HPDE6-E6E7 (cell line): Measurements from ENCODE around the gene USP11.

Experiments used
- DNase-seq: peaks from one replicate; pipeline ENCODE4 v3.0.0; 2011; ENCODE audit warnings: missing footprints; ENCODE audit errors: extremely low spot score

Gene USP11

DNA sequence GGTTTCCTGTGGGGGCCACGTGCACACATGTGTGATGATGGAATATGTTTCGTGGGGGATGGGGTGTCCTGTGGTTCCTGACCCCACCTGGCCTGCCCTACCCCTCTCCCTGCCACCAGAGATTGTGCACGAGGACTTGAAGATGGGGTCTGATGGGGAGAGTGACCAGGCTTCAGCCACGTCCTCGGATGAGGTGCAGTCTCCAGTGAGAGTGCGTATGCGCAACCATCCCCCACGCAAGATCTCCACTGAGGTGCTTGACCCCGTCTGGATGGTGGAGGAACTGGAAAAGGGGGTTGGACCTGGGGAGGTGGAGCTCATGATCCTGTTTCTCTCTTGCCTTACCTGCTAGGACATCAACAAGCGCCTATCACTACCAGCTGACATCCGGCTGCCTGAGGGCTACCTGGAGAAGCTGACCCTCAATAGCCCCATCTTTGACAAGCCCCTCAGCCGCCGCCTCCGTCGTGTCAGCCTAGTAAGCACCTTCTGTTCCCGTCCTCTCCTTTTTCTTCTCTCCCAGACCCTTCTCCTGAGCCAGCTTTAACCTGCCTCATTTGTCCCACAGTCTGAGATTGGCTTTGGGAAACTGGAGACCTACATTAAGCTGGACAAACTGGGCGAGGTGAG is 8.4 kb upstream of the USP11 start:
- DNase-seq, result no peak

GRCh38 chrX:47224896-47225290 is 7.9 kb upstream of the USP11 start:
- no peak for DNase-seq

- no peak for DNase-seq
These were observed 6.7 kb upstream of the USP11 start for GRCh38 chrX:47226071-47226470.

GRCh38 chrX:47226531-47227333 is 6.1 kb upstream of the USP11 start:
- DNase-seq, result no peak

GRCh38 chrX:47227334-47227583 is 5.5 kb upstream of the USP11 start:
- DNase-seq, result no peak

DNA sequence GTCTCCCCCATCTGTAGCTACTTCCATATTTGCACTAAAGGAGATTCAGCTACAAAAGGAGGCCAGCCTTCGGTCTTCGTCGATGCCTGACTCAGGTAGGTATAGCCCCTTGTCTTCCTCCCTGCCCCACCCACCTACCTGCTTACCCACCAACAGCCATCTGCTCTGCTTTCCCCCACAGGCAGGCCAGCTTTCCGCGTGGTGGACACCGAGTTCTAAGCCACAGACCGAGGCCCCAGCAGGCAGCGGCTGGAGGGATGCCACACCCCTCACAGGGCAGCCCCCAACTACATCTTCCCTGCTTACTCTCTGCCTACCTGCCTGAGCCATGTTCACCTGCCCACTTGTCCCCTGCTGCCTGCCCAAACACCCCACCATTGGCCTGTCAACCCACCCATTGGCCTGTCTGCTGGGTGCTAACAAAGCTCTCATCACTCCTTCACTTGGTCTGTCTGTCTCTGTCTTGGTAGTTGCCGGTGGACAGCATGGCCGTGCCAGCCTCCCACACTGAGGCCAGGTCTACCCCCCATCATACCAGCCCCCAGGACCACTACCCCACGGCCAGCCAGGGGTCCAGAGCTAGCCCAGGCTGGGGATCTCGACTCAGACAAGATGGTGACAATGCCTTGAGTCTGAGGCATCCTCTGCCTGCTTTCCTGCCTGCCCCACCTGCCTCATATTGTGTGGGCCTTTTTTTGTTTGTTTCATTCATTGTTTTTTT is 4.1 kb upstream of the USP11 start:
- DNase-seq, result no peak

DNA sequence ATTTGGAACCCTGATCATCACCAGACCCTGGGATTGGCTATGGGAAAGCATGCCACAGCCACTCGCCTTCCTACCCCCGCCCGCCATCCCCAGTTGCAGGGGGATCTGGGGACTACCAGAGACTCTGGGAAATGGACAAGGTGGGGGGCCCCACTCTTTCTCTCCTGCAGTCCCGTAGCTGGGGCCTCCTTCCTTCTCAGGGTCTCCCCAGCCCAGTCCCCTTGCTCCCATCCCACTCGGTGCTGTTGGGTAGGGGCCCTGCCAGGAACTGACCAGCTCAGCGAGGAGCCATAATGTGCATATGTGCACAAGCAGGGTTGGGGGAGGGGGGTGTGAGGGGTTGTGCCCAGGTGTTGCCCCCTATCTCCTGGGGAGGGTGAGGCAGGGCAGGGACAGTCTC is 3.4 kb upstream of the USP11 start:
- DNase-seq, result no peak

GRCh38 chrX:47230136-47230868 is 2.5 kb upstream of the USP11 start:
- no peak for DNase-seq

- no peak for DNase-seq
These were observed 1.6 kb upstream of the USP11 start for GRCh38 chrX:47231167-47231566.

DNA sequence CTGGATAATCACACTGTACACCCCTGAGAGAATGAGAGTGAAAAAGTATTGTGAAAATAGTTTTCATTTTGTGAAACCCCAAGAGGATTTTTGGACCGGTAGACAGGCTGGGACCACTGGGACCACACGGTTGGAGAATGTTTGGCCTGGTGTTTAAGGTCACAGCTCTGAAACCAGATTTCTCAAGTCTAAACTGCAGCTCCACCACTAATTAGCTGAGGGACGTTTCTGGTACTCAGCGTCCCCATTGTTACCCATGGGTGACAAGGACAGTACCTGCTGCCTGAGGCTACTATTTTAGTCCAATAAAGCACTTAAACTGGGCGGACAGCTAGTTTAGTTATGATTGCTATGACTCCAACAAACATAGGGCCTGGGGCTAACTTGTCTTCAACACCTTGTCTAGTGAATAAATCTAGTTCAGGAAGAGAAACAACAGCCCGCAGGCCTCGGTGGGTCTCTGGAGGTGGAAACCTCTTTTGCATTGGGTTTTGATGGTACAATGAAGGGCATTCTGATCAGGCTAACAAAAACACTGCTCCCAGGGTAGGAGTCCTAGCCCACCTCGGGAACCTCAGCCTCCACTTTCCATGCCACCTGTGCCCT is 509 bp upstream of the USP11 start:
- no peak for DNase-seq

DNA sequence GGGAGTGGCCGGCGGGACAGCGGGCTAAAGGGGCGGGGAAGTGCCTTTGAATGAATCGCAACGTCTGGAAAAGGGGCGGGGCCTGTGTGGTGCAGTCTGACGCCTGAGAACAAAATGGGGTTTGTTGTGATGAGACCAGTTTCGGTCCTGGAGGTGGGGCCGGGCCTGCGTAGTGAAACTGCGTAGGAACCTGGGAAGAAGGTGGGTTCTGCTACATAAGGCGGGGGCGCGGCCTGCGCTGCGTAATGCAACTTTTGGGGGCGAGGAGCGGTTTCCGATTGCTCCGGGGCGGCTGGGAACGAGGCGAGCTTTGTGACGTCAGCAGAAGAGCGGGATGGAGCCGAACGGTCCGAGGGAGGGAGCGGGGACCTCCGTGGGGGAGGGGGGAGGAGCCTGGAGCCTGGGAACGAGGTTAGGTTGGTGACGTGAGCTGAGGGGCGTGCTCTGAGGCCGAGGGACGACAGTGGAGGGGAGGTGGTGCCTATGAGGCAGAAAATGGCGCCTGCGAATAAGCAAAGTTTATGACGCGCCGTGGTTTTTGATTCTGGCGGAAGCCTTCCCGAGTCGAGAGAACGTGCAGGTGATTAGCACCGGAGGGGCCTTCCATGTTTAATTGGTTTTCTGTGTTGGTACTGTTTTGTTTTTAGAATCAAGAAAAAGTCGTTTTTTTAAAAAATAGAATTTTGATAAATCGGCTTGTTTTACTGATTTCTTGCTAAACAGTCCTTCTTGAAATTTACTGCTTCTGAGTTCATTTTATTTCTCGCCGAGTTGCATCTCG is 714 bp downstream of the USP11 start:
- DNase-seq, result peak; percentile 64

DNA sequence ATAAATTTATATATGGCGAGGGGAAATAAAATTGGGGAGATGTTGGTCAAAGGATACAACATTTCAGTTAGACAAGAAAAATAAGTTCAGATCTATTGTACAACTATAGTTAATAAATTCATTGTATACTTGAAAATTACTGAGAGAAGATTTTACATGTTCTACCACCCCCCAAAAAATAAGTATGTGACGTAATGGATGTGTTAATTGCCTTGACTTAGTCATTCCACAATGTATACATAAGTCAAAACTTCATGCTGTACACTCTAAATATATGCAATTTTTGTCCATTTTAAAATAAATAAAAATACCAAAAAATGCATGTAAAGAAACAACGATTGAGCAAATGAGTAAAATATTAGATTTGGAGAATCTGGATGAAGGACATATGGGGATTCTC is 1.8 kb downstream of the USP11 start:
- no peak for DNase-seq

DNA sequence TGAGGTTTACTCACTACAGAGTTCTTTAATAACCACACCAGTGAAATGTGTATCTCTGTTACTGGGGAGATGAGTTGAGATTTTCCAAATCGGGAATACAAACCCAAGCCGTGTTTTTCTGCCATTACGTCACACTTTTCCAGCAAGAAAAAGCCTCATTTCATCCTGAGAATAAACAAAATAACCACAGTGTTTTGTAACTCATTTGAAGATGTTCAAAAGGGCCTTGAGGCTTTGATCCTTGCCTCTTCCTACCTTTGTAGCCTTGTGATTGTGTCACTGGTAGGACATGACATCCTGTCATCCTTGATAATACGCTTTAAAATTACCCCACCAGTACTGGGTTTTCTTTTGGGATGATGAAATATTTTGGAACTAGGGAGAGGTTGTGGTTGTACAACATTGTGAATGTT is 2.9 kb downstream of the USP11 start:
- no peak for DNase-seq

DNA sequence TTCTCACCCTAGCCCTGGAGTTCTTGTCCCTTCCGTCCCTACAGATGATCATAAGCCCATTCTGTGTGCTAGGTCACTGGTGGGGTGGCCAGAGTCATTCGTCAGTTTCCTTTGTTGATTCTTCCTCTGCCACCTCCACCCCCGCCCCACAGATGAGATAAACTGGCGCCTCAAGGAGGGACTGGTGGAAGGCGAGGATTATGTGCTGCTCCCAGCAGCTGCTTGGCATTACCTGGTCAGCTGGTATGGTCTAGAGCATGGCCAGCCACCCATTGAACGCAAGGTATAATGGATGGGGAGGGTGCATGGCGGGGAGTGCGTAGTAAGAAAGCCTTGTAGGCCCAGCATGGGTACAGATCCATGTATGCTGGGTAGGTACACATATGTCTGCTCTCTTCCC is 6.4 kb downstream of the USP11 start:
- DNase-seq, result no peak

GRCh38 chrX:47239898-47240545 is 7.2 kb downstream of the USP11 start:
- DNase-seq, result no peak

GRCh38 chrX:47240619-47241018 is 7.8 kb downstream of the USP11 start:
- DNase-seq, result no peak

DNA sequence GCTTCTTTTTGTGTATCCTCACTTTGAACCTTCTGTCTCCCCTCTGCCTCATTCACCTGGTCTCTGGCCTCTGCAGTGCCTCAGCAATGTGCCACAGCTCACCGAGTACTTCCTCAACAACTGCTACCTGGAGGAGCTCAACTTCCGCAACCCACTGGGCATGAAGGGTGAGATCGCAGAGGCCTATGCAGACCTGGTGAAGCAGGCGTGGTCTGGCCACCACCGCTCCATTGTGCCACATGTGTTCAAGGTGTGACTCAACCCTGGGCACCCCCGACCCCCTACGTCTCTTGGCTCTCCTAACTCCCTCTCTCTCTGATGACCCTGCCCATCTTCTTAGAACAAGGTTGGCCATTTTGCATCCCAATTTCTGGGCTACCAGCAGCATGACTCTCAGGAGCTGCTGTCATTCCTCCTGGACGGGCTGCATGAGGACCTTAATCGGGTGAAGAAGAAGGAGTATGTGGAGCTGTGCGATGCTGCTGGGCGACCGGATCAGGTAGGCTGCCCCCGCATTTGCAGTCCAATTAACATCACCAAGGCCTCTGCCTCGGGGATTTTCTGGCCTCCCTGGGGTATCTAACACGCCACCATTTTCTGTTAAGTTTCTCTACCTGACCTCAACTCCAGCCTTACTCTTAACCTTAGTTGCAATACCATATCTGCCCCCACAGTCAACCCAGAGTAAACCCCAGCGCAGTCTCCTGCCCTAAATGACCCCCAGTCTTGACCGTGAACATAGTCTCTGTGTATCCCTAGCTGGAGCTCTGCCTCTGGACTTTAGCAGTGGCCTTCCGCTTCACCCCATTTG is 8.6 kb downstream of the USP11 start:
- no peak for DNase-seq

GRCh38 chrX:47242321-47242720 is 9.5 kb downstream of the USP11 start:
- no peak for DNase-seq

DNA sequence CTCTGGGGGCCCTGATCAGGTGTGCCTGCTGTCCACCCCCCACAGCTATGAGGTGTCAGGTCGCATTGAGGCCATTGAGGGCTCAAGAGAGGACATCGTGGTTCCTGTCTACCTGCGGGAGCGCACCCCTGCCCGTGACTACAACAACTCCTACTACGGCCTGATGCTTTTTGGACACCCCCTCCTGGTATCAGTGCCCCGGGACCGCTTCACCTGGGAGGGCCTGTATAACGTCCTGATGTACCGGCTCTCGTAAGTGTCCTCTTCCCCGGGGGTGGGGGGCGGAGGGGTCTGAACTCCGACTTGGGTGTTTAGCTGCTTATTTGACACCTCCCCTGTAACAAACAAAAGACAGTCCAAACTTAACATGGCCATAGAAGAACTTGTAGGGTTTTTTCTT is 10.5 kb downstream of the USP11 start:
- no peak for DNase-seq

DNA sequence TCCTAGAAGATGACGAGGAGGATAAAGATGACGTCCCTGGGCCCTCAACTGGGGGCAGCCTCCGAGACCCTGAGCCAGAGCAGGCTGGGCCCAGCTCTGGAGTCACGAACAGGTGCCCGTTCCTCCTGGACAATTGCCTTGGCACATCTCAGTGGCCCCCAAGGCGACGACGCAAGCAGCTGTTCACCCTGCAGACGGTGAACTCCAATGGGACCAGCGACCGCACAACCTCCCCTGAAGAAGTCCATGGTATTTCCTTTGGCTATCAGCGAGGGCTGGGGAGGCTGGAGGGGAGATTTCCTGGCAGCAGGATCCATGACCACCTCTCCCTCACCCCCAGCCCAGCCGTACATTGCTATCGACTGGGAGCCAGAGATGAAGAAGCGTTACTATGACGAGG is 11.9 kb downstream of the USP11 start:
- DNase-seq, result no peak
